Small intestine (tissue), 7 donors: Measurements from ENCODE around the gene RALY. TPM values are rescaled to one million over a fixed set of nuclear protein-coding genes. Genes with fewer than 3 reads are reported as not detected.

Experiments used
- DNase-seq, 2 donors: peaks; one replicate each; pipeline versions ENCODE4 v3.0.0 to v3.0.0-alpha.2; 2013
- FAIRE-seq: peaks from 2 replicates; lab custom pipeline; 2012; peaks lifted over from hg19 to GRCh38; lab: Jason Lieb, UNC
- H3K27ac ChIP-seq, 3 donors: one replicate each; pipeline ENCODE4 v1.5.1; 2013; ENCODE audit warnings: low read length in 2 of 3, mild to moderate bottlenecking in 2 of 3, control low read depth in 1 of 3, inconsistent platforms in 1 of 3, low read depth in 1 of 3, moderate library complexity in 1 of 3
- H3K27me3 ChIP-seq, 3 donors: one replicate each; pipeline ENCODE4 v1.6.1; 2013; ENCODE audit warnings: low read length in 3 of 3, inconsistent platforms in 1 of 3; ENCODE audit not compliant: control insufficient read depth in 3 of 3, insufficient read depth in 3 of 3
- H3K36me3 ChIP-seq, 3 donors: one replicate each; pipeline ENCODE4 v1.6.1; 2013; ENCODE audit warnings: low read length in 3 of 3, inconsistent platforms in 1 of 3, low read depth in 1 of 3, mild to moderate bottlenecking in 1 of 3, moderate library complexity in 1 of 3; ENCODE audit not compliant: control insufficient read depth in 3 of 3, insufficient read depth in 2 of 3
- H3K4me1 ChIP-seq, 3 donors: one replicate each; pipeline ENCODE4 v1.6.1; 2013; ENCODE audit warnings: low read length in 2 of 3, inconsistent platforms in 1 of 3, low read depth in 1 of 3, mild to moderate bottlenecking in 1 of 3, moderate library complexity in 1 of 3; ENCODE audit not compliant: control insufficient read depth in 3 of 3, insufficient read depth in 2 of 3
- H3K4me3 ChIP-seq, 3 donors: one replicate each; pipeline ENCODE4 v1.5.1; 2013; ENCODE audit warnings: low read length in 3 of 3, control low read depth in 1 of 3, inconsistent platforms in 1 of 3, low read depth in 1 of 3, mild to moderate bottlenecking in 1 of 3, moderate library complexity in 1 of 3
- H3K9me3 ChIP-seq, 2 donors: one replicate each; pipeline ENCODE4 v1.6.1; 2013; ENCODE audit warnings: low read depth in 1 of 2, low read length in 1 of 2; ENCODE audit not compliant: control insufficient read depth in 2 of 2, insufficient read depth in 1 of 2
- WGBS, 3 donors: extraction: QIAGEN DNeasy Blood & Tissue Kit; methylation state at CpG; one replicate each; pipeline ENCODE4 v1.1.7; 2013; 5-methylcytosine and 5-hydroxymethylcytosine counted together
- polyA plus RNA-seq, 4 donors: library from polyadenylated mRNA; stranded (reverse) in 3 of 4; unstranded in 1 of 4; fragments of 200-250 nt in 3 of 4; fragments of 120-200 nt in 1 of 4; gene quantifications; one replicate each; pipeline versions ENCODE4 v1.2.1 to v1.2.3, GENCODE V29; 2013
- donor health status: healthy with polysubstance abuse.
- donor health status: control.
- donor health status: control.
- donor health status: Bipolar disorder and iron deficiency.
- donor health status: healthy.

Gene RALY
- polyA plus RNA-seq, 4 donors: 108 to 166 (median 145) TPM

DNA sequence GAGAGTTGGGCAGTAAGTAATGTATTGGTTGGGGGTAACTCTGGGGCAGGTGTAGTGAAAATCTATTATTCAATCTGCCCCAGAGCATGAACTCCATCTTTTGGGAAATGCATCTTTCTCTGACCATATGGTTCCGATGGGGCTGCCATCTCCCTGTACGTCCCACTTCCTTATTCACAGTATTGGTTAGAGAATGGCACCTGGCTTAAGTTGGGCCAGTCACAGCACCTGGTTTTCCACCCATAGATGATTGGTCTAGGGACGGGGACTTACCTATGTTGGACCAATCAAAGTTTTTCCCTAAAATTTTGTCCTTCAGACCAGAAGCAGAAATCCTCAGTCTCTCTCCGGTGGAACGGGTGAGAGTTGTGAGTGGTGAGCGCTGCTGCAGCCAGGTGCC is 2.2 kb upstream of the RALY start:
- Histone ChIP-seq H3K4me1 (peaks cover 5 to 25% (median 8%) of the 10 kb centered on the region in 3 donors), H3K4me3 (peak overlapping the region in 1 of 3 donors; percentile 98), H3K36me3 (no peaks in the 10 kb centered on the region), H3K27ac (no peak overlapping the region), H3K9me3 (no peaks in the 10 kb centered on the region), H3K27me3 (no peaks in the 10 kb centered on the region)
- no peak for FAIRE-seq
- 93 to 95% (median 94%) methylated on average over 6 of the region's 6 CpGs for WGBS, 3 donors
- DNase-seq: no peak

DNA sequence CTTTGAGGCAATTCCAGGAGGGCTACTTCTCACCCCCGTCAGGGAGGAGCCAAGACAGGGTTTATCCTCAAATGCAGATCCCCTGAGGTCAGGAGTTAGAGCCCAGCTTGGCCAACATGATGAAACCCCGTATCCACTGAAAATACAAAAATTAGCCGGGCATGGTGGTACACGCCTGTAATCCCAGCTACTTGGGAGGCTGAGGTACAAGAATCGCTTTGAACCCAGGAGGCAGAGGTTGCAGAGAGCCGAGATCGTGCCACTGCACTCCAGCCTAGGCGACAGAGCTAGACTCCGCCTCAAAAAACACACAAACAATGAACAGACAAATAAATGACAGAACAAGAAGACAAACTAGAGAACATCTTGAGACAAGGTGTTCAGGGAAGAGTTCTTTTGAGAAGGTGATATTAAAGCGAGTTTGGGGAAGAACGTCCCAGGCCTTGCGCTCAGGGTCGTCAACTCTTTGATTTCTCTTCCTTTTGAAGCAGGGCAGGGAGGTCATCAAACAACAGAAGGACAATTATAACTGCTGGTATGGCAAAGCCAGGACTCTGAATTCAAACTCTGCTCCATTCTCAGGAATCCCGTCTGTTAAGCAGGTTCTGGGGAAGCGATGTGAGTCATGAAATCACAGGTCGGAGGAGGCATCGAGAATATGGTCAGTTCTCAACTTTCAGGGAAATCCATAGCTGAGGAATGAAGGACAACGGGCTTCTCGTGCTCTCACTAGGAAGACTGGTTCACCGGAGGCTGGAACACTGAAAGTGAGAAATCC is 1.4 kb upstream of the RALY start:
- H3K4me1 ChIP-seq: peaks cover 8 to 29% (median 12%) of the 10 kb centered on the region in 3 donors
- H3K4me3 ChIP-seq: peak overlapping the region; percentile 44 to 98 (median 55)
- no peaks in the 10 kb centered on the region for H3K9me3 ChIP-seq
- no peaks in the 10 kb centered on the region for H3K27me3 ChIP-seq
- FAIRE-seq: no peak
- H3K27ac ChIP-seq: peak overlapping the region; percentile 75 to 82 (median 79)
- 23 to 37% (median 32%) methylated on average over 20 of the region's 20 CpGs for WGBS, 3 donors
- DNase-seq: no peak
- H3K36me3 ChIP-seq: no peaks in the 10 kb centered on the region

DNA sequence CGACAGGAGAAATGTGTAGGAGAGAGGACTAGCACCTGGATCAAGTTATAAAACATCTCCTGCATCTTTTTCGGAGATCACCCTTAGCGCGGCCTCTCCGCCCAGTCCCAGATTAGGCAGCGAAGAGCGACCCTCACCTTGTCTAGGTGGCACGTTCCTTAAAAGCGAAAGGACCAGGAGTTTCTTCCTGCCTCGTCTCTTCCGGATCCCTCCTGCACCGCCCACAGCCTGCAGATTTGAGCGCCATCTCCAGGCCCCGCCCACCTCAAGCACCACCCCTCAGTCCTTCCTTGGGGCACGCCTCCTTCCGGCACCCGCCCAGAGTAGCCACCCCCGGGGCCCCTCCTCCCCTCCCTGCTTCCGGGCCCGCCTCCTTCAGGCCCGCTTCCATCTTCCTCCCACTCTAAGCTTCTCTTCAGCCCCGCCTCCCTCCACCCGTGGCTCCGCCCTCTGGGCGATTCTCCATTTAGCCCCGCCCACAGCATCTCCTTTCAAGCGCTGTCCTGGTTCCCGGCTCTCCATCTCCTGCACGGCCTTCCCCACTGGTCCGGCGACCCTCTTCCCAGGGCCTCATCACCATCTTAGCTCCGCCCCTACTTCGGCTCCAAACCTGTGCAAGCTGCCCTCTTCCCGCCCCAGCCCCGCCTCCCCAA is 662 bp upstream of the RALY start:
- no peaks in the 10 kb centered on the region for H3K27me3 ChIP-seq
- FAIRE-seq (no peak), DNase-seq (peak; percentile 99)
- peak overlapping the region; percentile 76 to 98 (median 90) for H3K4me3 ChIP-seq
- H3K9me3 ChIP-seq: no peaks in the 10 kb centered on the region
- 0 to 1% (median 1%) methylated on average over 35 of the region's 35 CpGs for WGBS, 3 donors
- peak overlapping the region; percentile 98 to 99 (median 98) for H3K27ac ChIP-seq
- H3K36me3 ChIP-seq: no peaks in the 10 kb centered on the region
- peaks cover 12 to 29% (median 18%) of the 10 kb centered on the region in 3 donors for H3K4me1 ChIP-seq

DNA sequence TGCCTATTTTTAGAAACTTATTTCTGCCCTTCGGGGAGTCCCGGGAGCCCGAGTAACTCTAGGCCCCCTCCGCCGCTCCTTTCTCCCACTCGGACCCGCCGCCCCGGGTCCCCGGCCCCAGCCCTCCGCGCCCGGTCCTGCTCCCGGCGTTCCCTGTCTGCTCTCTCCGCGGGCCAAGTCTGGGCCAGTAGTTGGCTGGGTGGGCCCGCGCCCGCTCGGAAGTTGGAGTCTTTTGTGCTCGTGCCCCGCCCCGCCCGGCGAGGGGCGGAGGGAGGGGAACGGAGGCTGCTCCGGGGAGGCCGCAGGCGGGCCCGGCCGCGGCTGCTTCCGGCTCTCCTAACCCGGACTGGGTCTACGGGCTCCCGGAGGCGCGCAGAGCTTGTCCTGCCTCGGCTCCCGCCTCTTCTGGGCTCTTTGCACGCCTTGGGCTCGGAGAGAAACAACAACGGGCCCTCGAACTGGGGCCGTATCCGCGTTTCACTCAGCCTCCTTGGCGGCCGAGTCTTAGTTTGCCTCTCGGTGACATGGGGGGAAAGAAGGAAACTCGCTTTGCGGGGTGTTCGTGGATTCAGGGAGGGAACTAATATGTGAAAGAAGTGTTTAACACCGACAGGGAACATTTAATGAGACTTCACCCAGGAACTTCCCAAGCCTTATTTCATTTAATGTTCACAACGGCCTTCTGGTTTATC is 657 bp downstream of the RALY start:
- no peaks in the 10 kb centered on the region for H3K9me3 ChIP-seq
- FAIRE-seq (no peak), DNase-seq (peak; percentile 85 to 90)
- 0 to 1% (median 1%) methylated on average over 52 to 57 of the region's 57 CpGs for WGBS, 3 donors
- H3K4me1 ChIP-seq: peaks cover 13 to 29% (median 28%) of the 10 kb centered on the region in 3 donors
- no peaks in the 10 kb centered on the region for H3K36me3 ChIP-seq
- H3K27ac ChIP-seq: peak overlapping the region; percentile 98 to 99 (median 98)
- H3K27me3 ChIP-seq: no peaks in the 10 kb centered on the region
- peak overlapping the region; percentile 76 to 98 (median 90) for H3K4me3 ChIP-seq

DNA sequence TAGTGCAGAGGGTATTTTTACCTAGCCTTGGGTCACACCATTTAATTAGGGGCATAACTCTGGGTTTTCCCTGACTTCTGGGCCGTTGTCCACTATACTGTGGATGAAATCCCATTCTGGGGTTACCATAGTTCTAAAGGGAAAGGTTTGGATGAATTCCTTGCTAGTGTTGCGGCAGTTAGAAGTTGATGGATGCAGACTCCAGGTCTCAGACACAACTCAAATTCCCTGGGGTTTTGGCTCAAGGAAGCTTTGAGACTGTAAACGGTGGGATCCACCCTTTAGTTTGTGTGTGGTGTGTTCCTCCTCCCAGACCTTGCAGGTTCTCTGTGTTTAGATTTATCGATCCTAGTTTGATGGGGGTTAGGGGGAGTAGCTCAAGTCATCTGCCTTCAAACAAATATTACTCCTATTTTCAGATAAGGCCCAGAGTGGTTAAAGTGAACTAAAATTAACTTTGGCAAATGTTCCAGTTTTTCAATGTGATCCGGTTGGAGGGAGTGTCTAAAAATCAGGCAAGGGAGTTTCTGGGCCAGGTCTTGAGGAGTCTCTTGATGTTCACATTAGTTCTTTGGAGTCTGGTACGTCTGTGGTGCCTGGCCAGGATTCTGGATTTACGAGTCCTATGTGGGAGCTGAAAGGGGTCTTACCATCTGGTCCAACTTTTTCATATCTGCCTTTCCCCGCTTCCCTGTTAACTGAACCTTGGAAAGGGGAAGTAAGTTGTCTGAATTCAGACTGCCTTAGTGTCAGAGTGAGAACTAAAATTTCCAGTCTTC is 1.5 kb downstream of the RALY start:
- 6 to 12% (median 12%) methylated on average over 8 of the region's 8 CpGs for WGBS, 3 donors
- Histone ChIP-seq H3K27ac (peak overlapping the region; percentile 98 to 99 (median 98)), H3K4me3 (peak overlapping the region; percentile 76 to 98 (median 90)), H3K9me3 (no peaks in the 10 kb centered on the region), H3K27me3 (no peaks in the 10 kb centered on the region), H3K4me1 (peaks cover 13 to 35% (median 29%) of the 10 kb centered on the region in 3 donors), H3K36me3 (no peaks in the 10 kb centered on the region)
- FAIRE-seq (no peak), DNase-seq (peak; percentile 33 to 38)

DNA sequence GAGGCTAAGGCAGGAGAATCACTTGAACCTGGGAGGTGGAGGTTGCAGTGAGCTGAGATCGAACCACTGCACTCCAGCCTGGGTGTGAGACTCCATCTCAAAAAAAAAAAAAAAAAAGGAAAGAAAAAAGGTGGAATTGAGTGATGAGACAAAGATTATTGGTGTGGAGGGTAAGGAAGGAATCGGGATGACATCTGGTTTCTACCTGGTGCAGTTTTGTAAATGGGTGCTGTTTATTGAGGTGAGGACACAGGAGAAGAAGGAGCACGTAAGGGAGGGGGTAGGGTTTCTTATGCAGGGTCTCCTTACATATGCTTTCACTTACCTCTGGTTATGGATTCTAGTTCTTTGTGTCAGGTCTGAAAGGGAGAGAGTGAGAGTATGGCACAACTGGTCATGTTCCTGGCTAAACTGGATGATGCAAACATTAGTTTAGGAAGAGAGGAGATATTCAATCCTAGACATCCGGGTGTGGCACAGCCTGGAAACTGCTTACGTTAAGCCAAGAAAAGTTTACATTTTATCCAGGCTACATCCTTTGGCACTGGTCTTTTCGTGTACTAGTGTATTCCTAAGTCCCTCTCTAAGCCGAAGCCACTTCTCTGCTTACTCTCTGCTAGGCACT is 5.4 kb downstream of the RALY start:
- WGBS, 3 donors: 68 to 70% (median 69%) methylated on average over 7 of the region's 7 CpGs
- Histone ChIP-seq H3K4me1 (peaks cover 11 to 40% (median 20%) of the 10 kb centered on the region in 3 donors), H3K36me3 (no peaks in the 10 kb centered on the region), H3K27ac (no peak overlapping the region), H3K9me3 (no peaks in the 10 kb centered on the region), H3K4me3 (no peak overlapping the region), H3K27me3 (no peaks in the 10 kb centered on the region)
- FAIRE-seq (no peak), DNase-seq (no peak)

DNA sequence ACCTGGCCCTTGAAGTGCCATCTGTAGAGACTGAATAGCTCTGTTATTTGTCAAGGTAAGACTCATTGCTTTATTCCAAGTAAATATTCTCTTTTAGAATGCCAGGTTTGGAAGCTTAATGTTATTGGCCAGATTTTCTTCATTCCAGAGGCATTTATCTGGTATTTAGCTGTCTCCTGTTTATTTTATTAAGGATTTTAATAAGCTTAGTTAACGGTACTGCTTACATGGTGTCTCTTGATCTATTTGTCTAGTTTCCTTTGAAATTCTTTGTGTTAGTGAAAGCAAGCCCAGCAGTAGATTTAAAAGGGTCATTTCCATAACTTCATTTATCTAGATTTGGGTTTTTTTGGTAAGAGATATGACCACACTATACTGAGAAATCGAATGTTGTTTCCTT is 7.7 kb downstream of the RALY start:
- Histone ChIP-seq H3K36me3 (no peaks in the 10 kb centered on the region), H3K27me3 (no peaks in the 10 kb centered on the region), H3K9me3 (no peaks in the 10 kb centered on the region), H3K4me3 (no peak overlapping the region), H3K27ac (no peak overlapping the region), H3K4me1 (peaks cover 6 to 34% (median 10%) of the 10 kb centered on the region in 3 donors)
- WGBS, 3 donors: 47 to 82% (median 70%) methylated on average over 2 of the region's 2 CpGs
- FAIRE-seq (no peak), DNase-seq (no peak)
